Skin epidermis (tissue), 12 donors: ENCODE measurements around the gene IQCE.
"Not testable (repeated sequence)": the region's sequence is repeated elsewhere in the genome, so short reads cannot be mapped to it uniquely, and the experiment has no call there.

Source experiments
- H3K27ac ChIP-seq, 21 experiments: fragments of 200-600 bp; sonication (generic) in 11 of 21; one replicate each; pipeline ENCODE4 v1.5.0; 2020; ENCODE audit warnings: mild to moderate bottlenecking in 3 of 21, inconsistent platforms in 2 of 21, moderate library complexity in 2 of 21
- H3K4me3 ChIP-seq, 7 experiments: fragments of 200-600 bp; sonication (generic) in 2 of 7; one replicate each; pipeline ENCODE4 v1.5.0; 2020; ENCODE audit warnings: inconsistent platforms in 2 of 7, mild to moderate bottlenecking in 2 of 7, moderate library complexity in 1 of 7

Gene IQCE

GRCh38 chr7:2570021-2570420 lies 11.2 kb downstream of the IQCE start:
- no peak overlapping the region for H3K27ac ChIP-seq
- no peak overlapping the region for H3K4me3 ChIP-seq

DNA sequence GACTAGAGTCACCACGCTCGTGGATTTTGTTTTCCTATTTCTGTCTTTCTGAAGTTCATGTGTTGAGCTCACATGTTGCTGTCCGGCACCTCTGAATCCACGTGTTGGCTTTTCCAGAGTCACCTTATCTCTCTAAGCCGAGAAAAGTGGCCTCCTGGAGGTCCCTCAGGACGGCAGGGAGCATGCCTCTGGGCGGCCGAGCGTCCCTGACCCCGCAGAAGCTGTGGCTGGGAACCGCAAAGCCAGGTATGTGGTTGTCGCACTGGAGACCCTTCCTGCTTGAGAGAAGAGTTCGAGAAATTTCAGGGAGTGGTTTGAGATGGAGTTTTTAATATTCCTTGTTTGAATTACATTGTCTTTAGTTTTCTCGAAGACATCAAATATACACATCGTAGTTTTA lies 12.6 kb downstream of the IQCE start:
- no peak overlapping the region for H3K27ac ChIP-seq
- no peak overlapping the region for H3K4me3 ChIP-seq

DNA sequence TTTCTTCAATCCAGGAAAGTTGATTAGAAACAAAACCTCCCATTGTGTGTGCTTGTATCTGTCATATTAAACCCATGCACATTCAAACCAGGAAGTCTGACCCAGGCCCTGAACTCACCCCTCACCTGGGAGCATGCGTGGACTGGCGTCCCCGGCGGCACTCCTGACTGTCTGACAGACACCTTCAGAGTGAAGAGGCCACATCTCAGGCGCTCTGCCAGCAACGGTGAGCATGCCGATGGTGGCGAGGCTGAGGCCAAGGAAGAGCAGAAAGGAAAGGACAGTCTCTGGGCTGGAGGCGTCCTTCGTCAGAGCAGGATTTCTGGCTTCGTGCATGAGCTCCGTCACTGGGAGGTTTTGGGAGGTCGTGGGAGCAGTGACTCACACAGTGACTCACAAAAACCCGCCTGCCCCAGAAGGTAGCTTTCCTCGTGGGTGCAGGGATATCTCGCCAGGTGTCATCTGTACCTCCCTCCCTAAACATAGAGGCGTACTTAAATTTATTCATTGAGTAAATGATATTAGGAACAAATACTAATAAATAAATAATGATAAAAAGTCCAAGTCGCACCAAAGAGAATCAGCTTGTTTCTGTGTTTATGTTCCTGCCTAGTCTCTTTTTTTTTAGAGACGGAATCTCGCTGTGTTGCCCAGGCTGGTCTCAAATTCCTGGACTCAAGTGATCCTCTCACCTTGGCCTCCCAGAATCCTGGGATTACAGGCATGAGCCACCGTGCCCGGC lies 13.5 kb downstream of the IQCE start:
- H3K27ac ChIP-seq = peak overlapping the region in 2 of 21 experiments; percentile 8 to 22
- no peak overlapping the region for H3K4me3 ChIP-seq

GRCh38 chr7:2573761-2574160 lies 15.0 kb downstream of the IQCE start:
- H3K27ac ChIP-seq = no peak overlapping the region
- H3K4me3 ChIP-seq = no peak overlapping the region

- Histone ChIP-seq H3K4me3 (no peak overlapping the region), H3K27ac (no peak overlapping the region)
Observed at GRCh38 chr7:2575046-2575732, 16.4 kb downstream of the IQCE start.

- no peak overlapping the region for H3K27ac ChIP-seq
- no peak overlapping the region for H3K4me3 ChIP-seq
Observed at GRCh38 chr7:2575733-2576340, 17.1 kb downstream of the IQCE start.

DNA sequence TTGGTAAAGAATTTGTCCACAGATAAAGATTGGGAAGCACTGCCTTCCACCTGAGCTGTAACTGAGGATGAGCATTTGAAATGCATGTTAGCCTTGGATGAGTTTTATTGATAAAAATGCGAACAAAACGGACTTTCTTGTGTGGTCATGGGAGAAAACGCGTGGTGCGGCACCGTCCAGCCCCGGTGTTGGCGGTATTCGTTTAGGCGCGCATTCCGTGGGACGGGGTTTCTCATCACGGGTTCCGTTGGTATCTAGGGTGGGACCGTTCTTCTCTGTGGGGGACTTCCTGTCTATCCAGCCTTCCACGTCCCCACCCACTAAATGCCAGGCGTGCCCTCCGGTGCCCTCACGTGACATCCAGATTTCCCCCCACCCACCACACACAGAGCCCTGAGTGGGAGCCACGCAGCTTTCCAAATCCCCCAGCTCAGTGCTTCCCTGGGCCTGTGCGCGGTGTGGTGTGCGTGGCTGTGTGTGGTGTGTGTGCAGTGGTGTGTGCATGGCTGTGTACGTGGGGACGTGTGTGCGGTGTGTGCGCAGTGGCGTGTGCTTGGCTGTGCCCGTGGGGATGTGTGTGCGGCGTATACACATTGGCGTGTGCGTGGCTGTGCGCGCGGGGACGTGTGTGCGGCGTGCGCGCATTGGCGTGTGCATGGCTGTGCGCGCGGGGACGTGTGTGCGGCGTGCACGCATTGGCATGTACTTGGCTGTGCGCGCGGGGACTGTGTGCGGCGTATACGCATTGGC lies 18.1 kb downstream of the IQCE start:
- H3K4me3 ChIP-seq = no peak overlapping the region
- H3K27ac ChIP-seq = no peak overlapping the region

- H3K27ac ChIP-seq = no peak overlapping the region
- no peak overlapping the region for H3K4me3 ChIP-seq
Observed at GRCh38 chr7:2577914-2578680, 19.3 kb downstream of the IQCE start.

GRCh38 chr7:2580636-2581035 lies 21.9 kb downstream of the IQCE start:
- no peak overlapping the region for H3K27ac ChIP-seq
- H3K4me3 ChIP-seq = no peak overlapping the region

GRCh38 chr7:2582006-2582735 lies 23.4 kb downstream of the IQCE start:
- Histone ChIP-seq H3K4me3 (no peak overlapping the region), H3K27ac (no peak overlapping the region)

DNA sequence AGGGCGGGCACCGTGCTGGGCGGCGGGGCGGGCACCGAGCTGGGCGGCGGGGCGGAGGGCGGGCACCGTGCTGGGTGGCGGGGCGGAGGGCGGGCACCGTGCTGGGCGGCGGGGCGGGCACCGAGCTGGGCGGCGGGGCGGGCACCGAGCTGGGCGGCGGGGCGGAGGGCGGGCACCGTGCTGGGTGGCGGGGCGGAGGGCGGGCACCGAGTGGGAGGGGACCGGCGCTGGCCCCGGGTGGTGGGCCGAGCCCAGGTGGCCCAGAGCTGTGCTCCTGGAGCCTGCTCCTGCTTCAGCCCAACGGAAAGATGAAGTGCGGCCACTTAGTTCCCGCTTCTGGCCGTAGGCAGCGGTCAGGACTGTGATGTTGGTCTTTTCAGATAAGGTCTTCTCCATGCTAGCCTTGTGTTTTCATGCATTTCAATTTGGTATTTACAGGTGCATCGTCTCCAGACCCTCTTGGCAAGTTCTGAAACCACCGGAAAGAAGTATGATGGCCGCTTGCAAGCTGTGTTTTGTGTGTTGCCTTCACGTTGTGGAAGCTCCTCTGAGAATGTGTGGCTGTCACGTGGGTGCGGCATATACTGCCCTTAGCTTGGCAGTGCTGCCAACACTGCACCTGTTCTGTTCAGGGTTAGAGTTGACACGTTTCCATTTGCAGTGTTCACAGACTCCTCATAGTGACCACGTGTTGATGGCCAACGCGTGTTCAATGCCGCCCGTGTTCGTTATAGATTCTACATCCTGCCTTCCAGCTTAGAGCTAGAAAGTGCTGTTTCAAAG lies 25.2 kb downstream of the IQCE start:
- H3K27ac ChIP-seq = no peak overlapping the region
- no peak overlapping the region for H3K4me3 ChIP-seq

- no peak overlapping the region for H3K27ac ChIP-seq
- no peak overlapping the region for H3K4me3 ChIP-seq
Observed at GRCh38 chr7:2585446-2585845, 26.7 kb downstream of the IQCE start.

GRCh38 chr7:2586326-2587020 lies 27.7 kb downstream of the IQCE start:
- Histone ChIP-seq H3K27ac (no peak overlapping the region), H3K4me3 (no peak overlapping the region)

GRCh38 chr7:2587134-2587533 lies 28.4 kb downstream of the IQCE start:
- Histone ChIP-seq H3K4me3 (no peak overlapping the region), H3K27ac (no peak overlapping the region)

- H3K27ac ChIP-seq = no peak overlapping the region
- no peak overlapping the region for H3K4me3 ChIP-seq
Observed at GRCh38 chr7:2587778-2588177, 29.0 kb downstream of the IQCE start.

DNA sequence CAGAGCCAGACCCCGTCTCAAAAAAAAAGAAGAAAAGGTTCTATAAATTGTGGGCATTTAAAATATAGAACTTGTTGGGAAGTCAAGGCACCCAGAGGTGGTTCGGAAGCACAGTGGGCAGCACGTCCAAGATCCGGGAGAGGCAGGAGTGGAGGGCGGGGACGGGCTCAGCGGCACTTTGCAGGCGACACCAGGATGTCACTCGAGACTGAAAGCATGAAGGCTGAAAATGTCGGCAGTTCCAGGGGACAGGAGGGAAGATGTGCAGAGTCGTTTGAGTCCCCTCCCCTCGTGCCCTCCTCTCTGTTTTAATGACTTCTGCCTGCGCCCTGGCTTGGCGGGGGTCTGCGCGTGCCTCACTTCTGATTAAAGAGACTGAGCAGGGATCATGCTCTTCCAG lies 30.6 kb downstream of the IQCE start:
- Histone ChIP-seq H3K27ac (no peak overlapping the region), H3K4me3 (no peak overlapping the region)

DNA sequence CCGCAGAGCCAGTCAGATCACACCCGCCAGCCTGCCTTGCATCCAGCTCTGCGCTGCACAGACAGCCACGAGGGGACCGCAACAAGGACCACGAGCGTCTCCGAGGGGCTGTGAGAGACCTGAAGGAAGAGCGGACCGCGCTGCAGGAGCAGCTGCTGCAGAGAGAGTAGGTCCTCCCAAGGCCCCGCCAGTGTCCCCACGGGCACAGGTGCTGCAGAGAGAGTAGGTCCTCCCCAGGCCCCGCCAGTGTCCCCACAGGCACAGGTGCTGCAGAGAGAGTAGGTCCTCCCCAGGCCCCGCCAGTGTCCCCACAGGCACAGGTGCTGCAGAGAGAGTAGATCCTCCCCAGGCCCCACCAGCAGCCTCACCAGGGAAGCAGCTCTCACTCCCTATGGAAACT lies 31.2 kb downstream of the IQCE start:
- H3K4me3 ChIP-seq, H3K27ac ChIP-seq: not testable (repeated sequence)

DNA sequence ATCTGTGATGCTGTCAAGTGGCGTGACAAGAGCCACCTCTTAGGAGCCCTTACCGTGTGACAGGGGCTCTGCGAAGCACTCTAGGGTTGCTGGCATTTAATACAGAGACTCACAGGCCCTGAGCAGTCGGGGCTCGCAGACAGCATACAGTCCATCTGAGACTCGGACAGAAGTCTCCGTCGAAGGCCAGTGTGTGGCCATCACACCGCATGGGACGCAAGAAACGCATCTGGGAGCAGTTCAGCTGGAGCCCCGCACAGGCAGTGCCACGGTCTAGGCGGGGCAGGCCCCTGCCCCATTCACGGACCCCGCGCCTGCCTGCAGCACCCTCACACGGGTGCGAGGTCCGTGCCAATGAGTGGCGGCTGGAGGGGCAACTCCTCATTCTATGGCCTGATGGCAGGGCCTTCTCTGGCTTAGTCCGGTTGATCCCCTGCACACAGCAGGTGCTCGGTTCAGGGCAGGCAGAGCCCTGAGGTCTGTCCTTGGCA lies 33.6 kb downstream of the IQCE start:
- H3K4me3 ChIP-seq = no peak overlapping the region
- no peak overlapping the region for H3K27ac ChIP-seq
